Measurements from ENCODE around the gene LGALS7.
"Not testable (repeated sequence)": the region's sequence is repeated elsewhere in the genome, so short reads cannot be mapped to it uniquely, and the experiment has no call there.

The LGALS7 gene

DNA sequence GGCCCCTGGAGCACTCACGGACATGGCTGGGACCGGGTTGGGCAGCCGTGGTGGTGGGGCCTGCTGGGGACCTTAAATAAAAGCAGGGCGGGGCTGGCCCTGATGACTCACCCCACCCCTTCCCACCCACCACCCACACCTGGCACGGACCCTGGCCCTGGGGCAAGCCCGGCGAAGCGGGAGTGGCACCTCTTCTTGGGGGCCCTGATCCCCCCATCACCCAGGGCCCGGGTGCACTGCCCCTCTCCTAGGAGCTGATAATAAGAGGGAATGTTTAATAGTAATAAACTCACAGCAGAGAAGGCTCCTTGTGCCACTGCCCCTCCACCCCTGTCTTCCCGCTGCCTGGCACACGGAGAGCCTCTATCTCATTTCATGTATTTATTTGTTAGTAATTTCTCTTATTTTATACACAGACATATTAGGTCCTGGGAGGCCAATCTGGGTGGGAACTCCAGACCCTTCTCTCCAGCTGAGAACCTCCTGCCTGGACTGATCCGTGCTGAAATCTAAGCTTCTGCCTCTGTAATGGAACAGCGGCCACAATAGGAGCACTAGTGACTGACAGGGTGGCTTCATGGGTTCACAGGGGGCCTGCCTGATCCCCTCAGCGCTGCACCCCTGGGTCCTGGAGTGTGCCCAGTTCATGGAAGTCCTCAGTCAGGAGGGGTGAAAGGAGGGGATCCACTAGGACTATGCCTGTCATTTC, at the start of gene LGALS7:
Gene LGALS7, minus strand, starts transcription at position 49 of the 709 bp plus-strand sequence. Its CDS starts 25 bp downstream, at position 24.
- no peaks in the 10 kb centered on the region for H3K9me3 Mint-ChIP-seq
- no peaks in the 10 kb centered on the region for H3K36me3 Mint-ChIP-seq
- no peaks in the 10 kb centered on the region for H3K27me3 Mint-ChIP-seq
- peaks cover 6% of the 10 kb centered on the region for H3K4me1 Mint-ChIP-seq
- H3K27ac Mint-ChIP-seq, result peak within 1 kb of the TSS; percentile 33
- H3K4me3 Mint-ChIP-seq, result no peak within 1 kb of the TSS

GRCh38 chr19:38821230-38821825, 48.0 kb upstream of the LGALS7 start:
- H3K4me3 Mint-ChIP-seq, H3K27me3 Mint-ChIP-seq, H3K27ac Mint-ChIP-seq, H3K9me3 Mint-ChIP-seq: not testable (repeated sequence)
- Mint-ChIP-seq H3K4me1 (peaks cover 36% of the 10 kb centered on the region), H3K36me3 (peaks cover 14% of the 10 kb centered on the region)

DNA sequence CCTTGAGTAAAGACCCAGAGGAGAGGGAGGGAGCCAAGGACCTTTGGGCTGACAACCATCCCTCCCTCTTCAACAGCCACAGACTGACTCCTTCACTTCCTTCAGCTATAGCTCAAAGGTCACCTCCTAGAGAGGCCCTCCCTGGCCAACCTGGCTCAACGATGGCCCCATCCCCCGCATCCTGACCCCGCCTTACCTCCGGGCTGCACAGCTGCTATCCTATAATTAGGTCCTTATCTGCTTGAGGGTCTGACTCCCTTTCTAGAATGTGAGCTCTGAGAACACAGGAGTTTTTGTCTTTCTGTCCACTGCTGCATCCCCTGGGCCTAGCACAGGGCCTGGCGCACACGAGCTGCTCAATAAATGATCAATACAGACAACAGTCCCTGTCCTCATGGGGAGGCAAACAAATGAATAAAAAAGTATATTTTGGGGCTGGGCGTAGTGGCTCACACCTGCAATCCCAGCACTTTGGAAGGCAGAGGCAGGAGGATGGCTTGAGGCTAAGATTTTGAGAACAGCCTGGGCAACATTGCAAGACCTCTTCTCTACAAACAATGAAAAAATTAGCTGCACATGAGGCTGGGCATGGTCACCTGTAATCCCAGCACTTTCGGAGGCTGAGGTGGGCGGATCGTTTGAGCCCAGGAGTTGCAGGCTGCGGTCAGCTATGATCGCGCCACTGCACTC, 46.1 kb upstream of the LGALS7 start:
- no peaks in the 10 kb centered on the region for H3K27me3 Mint-ChIP-seq
- H3K36me3 Mint-ChIP-seq, result peaks cover 14% of the 10 kb centered on the region
- no peaks in the 10 kb centered on the region for H3K9me3 Mint-ChIP-seq
- H3K4me1 Mint-ChIP-seq, result peaks cover 21% of the 10 kb centered on the region
- no peak overlapping the region for H3K4me3 Mint-ChIP-seq
- no peak overlapping the region for H3K27ac Mint-ChIP-seq

DNA sequence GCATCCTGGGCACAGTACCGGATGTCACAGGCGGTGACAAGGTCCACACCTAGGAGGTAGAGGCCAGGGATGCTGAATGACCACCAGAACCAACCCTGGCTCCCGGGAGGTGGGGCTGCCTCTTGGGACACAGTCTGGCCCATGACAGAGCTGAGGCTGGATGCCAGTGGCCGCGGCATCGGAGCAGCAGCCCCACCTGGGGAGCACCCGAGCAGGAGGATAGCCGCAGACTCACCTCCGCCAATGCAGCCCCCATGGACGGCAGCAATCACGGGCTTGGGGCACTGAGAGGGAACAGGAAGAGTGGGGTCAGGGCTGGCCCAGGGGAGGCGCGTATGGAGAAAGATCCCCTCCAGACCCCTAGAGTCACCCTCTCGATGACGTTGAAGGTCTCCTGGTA, 43.8 kb upstream of the LGALS7 start:
- Mint-ChIP-seq H3K36me3 (peaks cover 6% of the 10 kb centered on the region), H3K27ac (no peak overlapping the region), H3K27me3 (no peaks in the 10 kb centered on the region), H3K4me3 (no peak overlapping the region), H3K4me1 (peaks cover 8% of the 10 kb centered on the region), H3K9me3 (no peaks in the 10 kb centered on the region)

- H3K9me3 Mint-ChIP-seq, result no peaks in the 10 kb centered on the region
- H3K27ac Mint-ChIP-seq, result no peak overlapping the region
- H3K36me3 Mint-ChIP-seq, result peaks cover 6% of the 10 kb centered on the region
- no peak overlapping the region for H3K4me3 Mint-ChIP-seq
- H3K4me1 Mint-ChIP-seq, result peaks cover 8% of the 10 kb centered on the region
- H3K27me3 Mint-ChIP-seq, result no peaks in the 10 kb centered on the region
These were observed 42.9 kb upstream of the LGALS7 start for GRCh38 chr19:38816131-38816750.

DNA sequence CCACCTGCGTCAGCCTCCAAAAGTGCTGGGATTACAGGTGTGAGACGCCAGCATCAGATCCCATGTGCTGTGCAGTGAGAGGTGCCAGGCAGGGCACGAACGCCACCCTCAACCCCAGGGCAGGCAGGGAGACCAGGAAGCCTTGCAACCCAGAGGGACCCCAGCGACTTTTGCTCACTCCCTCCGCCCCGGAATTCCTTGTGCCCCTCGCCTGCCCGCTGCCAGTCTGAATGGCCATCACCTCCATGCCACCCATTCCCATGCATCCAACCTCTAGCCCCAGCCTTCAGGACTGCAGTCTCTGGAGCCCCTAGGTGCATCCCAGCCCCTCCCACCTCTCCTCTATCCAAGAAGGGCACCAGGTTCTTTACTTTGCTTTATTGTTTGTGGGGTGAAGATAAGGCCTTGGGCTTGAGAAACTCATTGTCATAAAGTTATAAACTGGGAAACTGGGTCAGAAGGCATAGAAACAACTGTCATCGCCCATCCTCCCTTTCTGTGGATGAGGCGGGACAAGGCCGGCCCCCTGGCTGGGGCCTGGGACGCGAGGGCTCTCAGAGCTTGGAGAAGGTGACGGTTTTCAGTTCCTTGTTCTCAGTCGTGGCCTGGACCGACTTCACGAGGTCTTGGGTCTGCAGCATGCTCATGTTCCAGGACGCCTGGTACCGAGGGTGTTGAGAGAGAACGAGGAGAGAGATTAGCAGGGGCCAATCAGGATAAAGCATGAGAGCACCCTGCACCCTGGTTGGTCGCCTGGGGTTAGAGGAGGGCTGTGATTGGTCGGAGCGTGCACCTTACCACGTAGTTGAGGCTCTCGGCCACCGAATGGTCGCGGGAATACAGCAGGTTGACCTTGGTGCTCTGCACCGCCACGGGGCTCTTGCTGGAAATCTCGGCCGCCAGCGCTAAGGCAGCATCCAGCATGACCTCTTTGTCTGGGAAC, 42.0 kb upstream of the LGALS7 start:
- no peaks in the 10 kb centered on the region for H3K9me3 Mint-ChIP-seq
- no peak overlapping the region for H3K27ac Mint-ChIP-seq
- no peaks in the 10 kb centered on the region for H3K27me3 Mint-ChIP-seq

GRCh38 chr19:38813932-38814331, 40.6 kb upstream of the LGALS7 start:
- not testable (repeated sequence) for H3K4me3 Mint-ChIP-seq, H3K27me3 Mint-ChIP-seq, H3K36me3 Mint-ChIP-seq, H3K27ac Mint-ChIP-seq, H3K4me1 Mint-ChIP-seq, H3K9me3 Mint-ChIP-seq

More for the DNA sequence above, 42.0 kb upstream of the LGALS7 start:
- Mint-ChIP-seq H3K36me3 (peaks cover 4% of the 10 kb centered on the region), H3K4me1 (peaks cover 4% of the 10 kb centered on the region), H3K4me3 (no peak overlapping the region)

- Mint-ChIP-seq H3K27me3 (no peaks in the 10 kb centered on the region), H3K9me3 (no peaks in the 10 kb centered on the region), H3K27ac (no peak overlapping the region), H3K4me1 (no peaks in the 10 kb centered on the region), H3K4me3 (no peak overlapping the region), H3K36me3 (peaks cover 2% of the 10 kb centered on the region)
These were observed 40.0 kb upstream of the LGALS7 start for GRCh38 chr19:38813323-38813722.

GRCh38 chr19:38812841-38813320, 39.6 kb upstream of the LGALS7 start, which contains the start of gene LGALS4:
Gene LGALS4, minus strand, starts transcription at chr19:38812945. Its CDS starts 59 bp downstream, at chr19:38812886.
- Mint-ChIP-seq H3K36me3 (peaks cover 2% of the 10 kb centered on the region), H3K9me3 (no peaks in the 10 kb centered on the region), H3K27ac (no peak within 1 kb of the TSS), H3K27me3 (no peaks in the 10 kb centered on the region), H3K4me3 (no peak within 1 kb of the TSS), H3K4me1 (no peaks in the 10 kb centered on the region)

GRCh38 chr19:38812009-38812840, 38.9 kb upstream of the LGALS7 start:
- H3K4me1 Mint-ChIP-seq, result no peaks in the 10 kb centered on the region
- no peak overlapping the region for H3K4me3 Mint-ChIP-seq
- no peaks in the 10 kb centered on the region for H3K9me3 Mint-ChIP-seq
- H3K36me3 Mint-ChIP-seq, result peaks cover 2% of the 10 kb centered on the region
- H3K27me3 Mint-ChIP-seq, result no peaks in the 10 kb centered on the region
- H3K27ac Mint-ChIP-seq, result no peak overlapping the region

- Mint-ChIP-seq H3K27ac (no peak overlapping the region), H3K4me3 (no peak overlapping the region), H3K4me1 (peaks cover 5% of the 10 kb centered on the region), H3K9me3 (no peaks in the 10 kb centered on the region), H3K27me3 (no peaks in the 10 kb centered on the region), H3K36me3 (no peaks in the 10 kb centered on the region)
These were observed 36.4 kb upstream of the LGALS7 start for GRCh38 chr19:38809592-38810252.

DNA sequence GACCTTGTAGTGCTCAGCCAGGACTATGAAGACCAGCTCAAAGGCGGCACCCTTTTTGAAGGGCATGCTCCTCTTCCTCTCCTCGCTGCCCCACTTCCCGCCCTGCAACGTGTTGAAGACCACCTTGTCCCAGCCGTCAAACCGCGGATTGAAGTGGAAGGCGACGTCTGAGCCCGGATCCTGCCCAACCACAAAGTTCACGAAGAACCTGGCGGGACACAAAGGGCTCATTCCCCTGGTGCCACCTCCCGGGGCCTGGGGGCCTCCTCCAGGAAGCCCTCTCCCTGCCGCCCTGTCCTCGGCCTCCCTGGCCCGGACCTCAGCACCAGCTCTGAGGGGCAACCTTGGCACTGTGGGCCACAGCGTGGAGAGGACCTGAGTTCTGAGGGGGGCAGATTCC, 35.4 kb upstream of the LGALS7 start:
- H3K27me3 Mint-ChIP-seq, result no peaks in the 10 kb centered on the region
- H3K4me1 Mint-ChIP-seq, result peaks cover 5% of the 10 kb centered on the region
- H3K36me3 Mint-ChIP-seq, result peaks cover 1% of the 10 kb centered on the region
- no peak overlapping the region for H3K27ac Mint-ChIP-seq
- no peak overlapping the region for H3K4me3 Mint-ChIP-seq
- H3K9me3 Mint-ChIP-seq, result no peaks in the 10 kb centered on the region

DNA sequence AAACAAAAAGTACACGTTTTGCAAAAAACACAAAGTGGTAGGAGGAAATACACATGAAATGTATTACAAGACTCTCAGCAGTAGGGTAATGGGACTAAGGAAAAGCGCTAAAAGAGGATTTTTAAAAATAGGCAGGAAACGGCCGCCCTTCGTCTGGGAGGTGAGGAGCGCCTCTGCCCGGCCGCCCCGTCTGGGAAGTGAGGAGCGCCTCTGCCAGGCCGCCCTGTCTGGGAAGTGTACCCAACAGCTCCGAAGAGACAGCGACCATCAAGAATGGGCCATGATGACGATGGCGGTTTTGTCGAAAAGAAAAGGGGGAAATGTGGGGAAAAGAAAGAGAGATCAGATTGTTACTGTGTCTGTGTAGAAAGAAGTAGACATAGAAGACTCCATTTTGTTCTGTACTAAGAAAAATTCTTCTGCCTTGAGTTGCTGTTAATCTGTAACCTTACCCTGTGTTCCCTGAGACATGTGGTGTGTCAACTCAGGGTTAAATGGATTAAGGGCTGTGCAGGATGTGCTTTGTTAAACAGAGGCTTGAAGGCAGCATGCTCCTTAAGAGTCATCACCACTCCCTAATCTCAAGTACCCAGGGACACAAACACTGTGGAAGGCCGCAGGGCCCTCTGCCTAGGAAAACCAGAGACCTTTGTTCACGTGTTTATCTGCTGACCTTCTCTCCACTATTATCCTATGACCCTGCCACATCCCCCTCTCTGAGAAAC, 34.2 kb upstream of the LGALS7 start:
- not testable (repeated sequence) for H3K36me3 Mint-ChIP-seq, H3K4me3 Mint-ChIP-seq, H3K9me3 Mint-ChIP-seq, H3K27me3 Mint-ChIP-seq, H3K4me1 Mint-ChIP-seq
- H3K27ac Mint-ChIP-seq, result peak overlapping the region; percentile 56
